Putamen (tissue), 1 donor: Measurements from ENCODE around the gene ADAMTS6.
"Not testable (repeated sequence)": the region's sequence is repeated elsewhere in the genome, so short reads cannot be mapped to it uniquely, and the experiment has no call there.

ENCODE experiments used
- DNase-seq: peaks from one replicate; pipeline ENCODE4 v3.0.0-alpha.2; 2016; ENCODE audit warnings: low spot score

The ADAMTS6 gene

DNA sequence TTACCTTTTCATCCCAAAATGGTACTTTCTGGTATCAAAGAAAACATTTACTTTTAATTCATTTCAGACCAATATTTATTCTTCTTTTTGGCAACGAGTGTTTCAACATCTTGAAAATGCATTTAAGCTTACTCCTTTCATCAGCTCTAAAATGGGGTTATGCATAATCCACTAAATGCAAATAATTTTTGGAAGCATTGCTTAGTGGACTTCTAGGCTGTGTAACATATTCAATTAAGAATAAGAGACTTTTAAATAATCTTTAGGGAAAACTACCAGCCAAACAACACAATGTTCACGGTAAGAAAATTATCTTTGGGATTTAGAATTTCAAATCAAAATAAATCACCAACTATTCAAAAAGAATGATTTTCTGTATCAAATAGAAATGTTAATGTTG lies 118.2 kb downstream of the ADAMTS6 start:
- no peak for DNase-seq

DNA sequence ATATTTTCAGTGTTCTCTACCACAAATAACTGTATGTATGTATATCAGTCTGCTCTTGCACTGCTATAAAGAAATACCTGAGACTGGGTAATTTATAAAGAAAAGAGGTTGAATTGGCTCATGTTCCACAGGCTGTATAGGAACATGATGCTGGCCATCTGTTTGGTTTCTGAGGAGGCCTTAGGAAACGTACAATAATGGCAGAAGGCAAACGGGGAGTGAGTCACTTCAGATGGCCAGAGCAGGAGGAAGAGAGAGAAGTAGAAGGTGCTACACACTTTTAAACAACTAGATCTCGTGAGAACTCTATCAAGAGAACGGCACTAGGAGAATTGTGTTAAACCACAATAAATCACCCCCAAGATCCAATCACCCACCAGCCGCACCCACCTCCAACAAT lies 121.7 kb downstream of the ADAMTS6 start:
- DNase-seq = no peak

DNA sequence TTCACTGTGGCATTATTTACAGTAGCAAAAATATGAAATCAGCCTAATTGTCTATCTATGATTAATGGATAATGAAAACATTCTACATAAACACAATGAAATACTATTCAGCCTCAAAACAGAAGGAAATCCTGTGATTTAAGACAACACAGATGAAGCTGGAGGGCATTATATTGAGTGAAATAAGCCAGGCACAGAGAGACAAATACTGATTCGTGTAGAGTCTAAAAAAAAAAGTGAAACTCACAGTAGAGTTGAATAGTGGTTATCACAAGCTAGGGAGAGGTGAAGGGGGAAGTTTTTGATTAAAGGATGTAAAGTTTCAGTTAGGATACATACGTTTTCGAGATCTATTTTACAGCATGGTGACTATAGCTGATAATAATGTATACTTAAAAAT lies 122.2 kb downstream of the ADAMTS6 start:
- DNase-seq = no peak

DNA sequence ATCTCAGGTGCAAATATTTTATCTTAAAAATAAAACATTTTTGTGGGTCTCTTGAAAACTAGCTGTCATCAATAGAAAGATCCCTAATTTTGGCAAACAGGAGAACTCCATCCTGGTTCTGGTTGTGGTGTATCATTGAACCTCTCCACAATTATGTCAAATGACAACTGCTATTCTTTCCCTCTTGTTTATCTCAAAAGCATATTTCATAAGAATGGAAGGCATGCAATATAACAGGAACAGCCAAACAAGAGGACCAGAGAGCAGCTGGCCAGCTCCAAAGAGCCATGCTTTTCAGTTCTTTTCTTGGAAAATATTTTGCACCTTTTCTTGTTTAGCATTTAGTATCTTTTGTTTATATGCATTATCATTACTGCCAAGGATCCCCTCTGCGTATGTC lies 125.4 kb downstream of the ADAMTS6 start:
- no peak for DNase-seq

DNA sequence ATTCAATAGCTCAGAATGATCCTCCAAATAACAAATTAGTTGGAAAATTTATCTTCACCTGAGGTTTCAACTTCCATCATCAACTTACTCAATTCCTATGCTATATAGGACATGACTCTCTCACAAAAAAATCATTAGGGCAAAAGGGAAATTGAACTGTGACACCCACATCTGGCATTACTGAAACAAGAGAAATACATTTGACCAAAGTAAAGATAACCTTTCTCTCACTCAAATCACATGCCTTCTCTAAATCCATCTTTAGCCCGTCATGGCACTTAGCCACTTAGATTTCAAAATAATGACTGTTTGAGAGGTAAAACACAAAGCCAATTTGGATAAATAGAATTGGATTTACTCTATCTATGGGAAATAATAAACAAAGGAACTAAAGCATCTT lies 126.4 kb downstream of the ADAMTS6 start:
- no peak for DNase-seq

DNA sequence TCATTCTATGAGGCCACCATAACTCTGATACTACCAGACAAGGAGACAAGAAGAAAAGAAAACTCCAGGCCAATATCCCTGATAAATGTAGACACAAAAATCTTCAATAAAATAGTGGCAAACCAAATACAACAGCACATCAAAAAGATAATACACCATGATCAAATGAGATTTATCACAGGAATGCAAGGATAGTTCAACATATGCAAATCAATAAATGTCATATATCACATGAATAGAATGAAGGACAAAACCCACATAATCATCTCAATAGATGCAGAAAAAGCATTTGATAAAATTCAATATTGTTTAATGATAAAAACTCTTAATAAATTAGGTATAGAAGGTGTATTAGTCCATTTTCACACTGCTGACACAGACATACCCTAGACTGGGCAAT lies 139.9 kb downstream of the ADAMTS6 start:
- no peak for DNase-seq

DNA sequence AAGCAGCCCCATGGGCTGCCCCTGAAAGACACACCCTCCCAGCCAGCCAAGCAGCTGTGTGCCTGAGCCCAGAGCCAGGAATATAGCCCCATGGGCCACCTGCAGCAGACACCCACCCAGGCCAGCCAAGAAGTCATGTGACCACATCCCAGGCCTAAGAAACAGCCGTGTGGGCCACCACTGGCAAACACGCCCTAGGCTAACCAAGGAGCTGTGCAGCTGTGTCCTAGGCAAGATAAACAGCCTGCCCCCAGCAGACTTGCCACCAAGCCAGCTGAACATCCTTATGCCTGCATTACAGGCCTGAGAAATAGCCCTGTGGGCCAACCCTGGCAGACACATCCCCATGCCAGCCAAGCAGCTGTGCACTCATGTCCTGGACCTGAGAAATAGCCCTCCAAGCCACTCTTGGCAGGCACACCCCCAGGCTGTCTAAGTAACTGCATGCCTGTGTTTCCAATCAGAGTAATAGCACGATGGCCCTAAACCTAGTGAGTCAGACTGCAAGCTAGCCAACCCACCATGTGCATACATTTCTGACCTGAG lies 143.0 kb downstream of the ADAMTS6 start:
- no peak for DNase-seq

DNA sequence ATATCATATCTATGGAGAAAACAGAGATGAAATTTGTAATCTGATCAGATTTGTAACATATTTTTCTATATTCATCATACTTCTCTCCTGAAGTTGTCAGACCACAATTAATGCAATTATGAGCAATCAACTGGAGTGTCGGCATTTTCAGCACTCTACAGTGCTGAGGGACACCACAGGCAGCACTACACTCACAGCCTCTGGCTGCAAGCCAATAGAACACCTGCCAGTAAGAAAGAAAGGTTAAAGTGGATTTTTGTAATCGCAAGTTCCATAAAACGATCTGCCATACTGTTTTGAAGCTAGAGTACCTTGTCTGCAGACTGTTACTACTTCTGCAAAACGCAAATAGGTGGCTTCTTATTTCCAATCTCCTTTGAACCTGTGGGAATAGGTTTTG lies 147.6 kb downstream of the ADAMTS6 start:
- no peak for DNase-seq

DNA sequence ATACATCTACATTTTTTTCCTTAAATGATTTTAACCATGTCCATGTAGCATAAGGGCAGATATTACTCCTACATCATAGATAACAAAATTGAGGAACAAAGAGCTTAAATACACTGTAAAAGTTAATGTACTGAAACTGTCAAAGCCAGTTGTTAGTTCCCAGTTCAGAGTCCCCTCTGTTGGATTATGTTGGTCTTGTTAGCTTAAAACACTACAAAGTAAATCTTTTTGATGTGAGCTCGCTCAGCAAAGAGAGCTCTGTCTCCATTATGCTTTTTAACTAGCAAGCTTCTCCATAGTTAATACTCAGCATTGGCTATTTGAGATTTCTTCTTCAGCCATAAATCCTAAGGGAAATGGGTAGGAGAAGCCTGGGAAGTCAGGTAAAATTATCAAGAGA lies 149.1 kb downstream of the ADAMTS6 start:
- no peak for DNase-seq

DNA sequence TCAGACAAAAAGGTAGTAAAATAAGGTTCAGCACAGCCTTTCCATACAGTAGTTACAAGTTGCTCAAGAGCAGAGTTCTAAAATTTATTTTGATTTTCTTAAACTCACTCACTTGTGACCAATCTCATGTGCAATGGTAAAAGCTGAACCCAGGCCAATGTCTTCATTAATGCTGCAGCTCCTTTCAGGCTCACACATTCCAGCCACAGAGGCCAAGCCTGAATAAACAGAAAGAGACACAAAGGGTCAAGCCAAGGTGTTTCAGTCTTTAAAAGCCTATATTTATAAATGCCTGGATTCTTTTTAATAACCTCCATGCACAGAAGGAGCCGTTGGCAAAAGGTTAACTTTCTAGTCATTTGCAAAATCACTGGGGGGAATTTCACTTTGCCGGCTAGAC lies 152.5 kb downstream of the ADAMTS6 start:
- DNase-seq = no peak

DNA sequence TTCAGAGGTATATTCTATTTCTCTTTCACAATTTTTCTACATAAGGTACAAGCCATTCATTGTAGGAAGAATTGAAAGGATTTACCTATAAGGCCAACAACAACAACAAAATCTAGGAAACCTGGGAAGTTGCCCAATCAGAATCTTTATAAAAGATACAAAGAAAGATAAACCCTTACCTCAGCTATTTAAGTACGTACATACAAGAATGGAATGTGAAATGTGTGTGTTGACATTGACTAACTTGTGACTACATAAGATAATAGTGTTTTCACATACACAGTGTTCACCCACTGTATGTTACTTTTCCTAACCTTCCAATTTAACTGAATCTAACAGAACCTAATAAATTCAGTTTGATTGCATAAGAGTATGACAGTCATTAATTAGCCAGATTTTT lies 154.1 kb downstream of the ADAMTS6 start:
- no peak for DNase-seq

DNA sequence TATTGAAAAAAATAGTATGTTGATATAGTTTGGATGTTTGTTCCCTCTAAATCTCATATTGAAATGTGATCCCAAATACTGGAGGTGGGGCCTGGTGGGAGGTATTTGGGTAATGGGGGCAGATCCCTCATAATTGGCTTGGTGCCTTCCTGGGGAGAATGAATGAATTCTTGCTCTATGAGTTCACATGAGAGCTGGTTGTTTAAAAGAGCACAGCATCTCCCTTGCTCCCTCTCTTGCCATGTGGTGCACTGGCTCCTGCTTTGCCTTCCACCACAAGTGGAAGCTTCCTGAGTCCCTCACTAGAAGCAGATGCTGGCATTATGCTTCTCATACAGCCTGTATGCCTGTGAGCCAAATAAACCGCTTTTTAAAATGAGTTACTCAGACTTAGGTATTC lies 154.8 kb downstream of the ADAMTS6 start:
- DNase-seq = no peak

DNA sequence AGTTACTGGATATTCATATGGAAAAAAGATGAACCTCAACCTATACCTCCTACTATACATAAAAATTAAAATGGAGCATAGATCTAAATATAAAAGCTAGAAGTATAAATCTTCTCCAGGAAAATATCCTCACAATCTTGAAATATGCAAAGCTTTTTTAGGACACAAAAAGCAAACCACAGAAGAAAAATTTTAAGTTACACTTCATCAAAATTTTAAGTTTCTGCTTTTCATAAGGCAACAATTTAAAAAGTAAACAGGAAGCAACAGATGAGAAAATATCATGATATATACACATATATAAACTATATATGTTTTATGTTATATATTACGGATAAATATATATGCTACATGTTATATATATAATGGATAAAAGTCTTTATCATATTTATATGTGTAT lies 157.5 kb downstream of the ADAMTS6 start:
- DNase-seq = no peak

DNA sequence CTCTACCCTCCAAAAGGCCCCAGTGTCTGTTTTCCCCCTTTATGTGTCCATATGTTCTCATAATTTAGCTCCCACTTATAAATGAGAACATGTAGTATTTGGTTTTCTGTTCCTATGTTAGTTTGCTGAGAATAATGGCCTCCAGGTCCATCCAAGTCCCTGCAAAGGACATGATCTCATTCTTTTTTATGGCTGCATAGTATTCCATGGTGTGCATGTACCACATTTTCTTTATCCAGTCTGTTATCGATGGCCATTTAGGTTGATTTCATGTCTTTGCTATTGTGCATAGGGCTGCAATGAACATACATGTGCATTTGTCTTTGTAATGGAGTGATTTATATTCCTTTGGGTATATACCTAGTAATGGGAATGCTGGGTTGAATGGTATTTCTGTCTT lies 161.0 kb downstream of the ADAMTS6 start:
- not testable (repeated sequence) for DNase-seq

DNA sequence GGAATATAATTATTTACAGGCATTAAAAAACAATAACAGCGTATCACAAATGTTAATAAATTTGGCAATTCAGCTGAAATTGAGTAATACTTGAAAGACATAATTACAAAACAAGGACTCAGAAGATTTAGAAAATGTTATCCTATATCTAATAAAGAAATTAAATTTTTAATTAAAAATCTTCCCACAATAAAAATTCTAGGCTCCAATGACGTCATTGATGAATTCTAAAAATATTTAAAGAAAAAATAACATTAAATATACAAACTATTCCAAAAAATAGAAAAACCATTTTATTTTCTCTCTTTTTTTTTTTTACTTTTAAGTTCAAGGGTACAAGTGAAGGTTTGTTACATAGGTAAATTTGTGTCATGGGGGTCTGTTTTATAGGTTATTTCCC lies 161.5 kb downstream of the ADAMTS6 start:
- no peak for DNase-seq

DNA sequence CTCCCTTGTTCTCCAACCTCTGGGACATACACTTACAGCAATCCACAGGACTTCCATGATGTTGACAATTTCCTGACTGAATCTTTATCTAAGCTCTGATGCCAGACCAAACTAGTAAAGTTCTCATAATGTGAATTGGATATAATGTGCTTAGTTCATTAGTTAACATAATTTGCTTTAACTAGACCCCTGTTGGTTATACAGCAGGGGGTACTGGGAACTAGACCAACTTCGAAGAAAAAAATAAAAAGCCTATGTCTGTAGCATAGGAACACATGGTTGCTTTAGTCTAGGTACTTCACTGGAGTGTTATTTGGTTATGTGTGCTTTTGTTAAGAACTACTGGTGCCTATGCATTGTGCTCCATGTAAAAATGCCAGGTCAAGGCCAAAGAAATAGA lies 173.8 kb downstream of the ADAMTS6 start:
- no peak for DNase-seq

DNA sequence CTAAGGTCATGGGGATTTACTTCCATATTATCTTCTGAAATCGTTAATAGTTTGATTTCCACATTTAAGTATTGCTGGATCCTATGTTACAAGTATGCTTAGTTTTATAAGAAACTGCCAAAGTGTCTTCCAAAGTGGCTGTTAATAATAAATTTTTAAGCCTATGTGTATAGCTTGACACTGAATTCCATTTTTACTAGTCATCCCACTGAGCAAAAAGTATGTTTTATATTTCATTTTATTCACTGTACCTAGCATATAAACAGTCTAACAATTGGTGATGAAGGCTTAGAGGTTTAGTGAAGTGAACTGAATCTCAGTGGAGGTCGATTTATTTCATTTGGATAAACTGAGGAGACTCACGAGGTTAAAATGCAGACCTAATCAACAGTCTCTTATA lies 174.6 kb downstream of the ADAMTS6 start:
- no peak for DNase-seq

DNA sequence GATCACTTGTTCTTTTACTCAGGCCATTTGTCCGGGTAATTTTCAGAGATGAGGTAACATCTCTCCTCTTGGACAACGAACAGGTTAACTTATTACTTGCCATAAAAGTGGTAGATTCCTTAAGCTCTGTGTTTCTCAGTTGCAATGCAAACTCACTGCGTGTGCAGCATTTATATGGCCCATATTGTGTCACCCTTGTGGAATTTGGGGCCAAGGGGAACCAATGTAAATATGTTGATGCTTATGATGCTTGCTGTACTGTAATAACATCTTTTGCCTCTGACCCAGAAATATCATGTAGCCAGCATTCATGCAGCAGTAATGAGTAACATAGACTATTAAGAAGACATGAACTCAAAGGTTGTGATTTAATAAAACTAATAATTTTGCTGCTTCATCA lies 175.8 kb downstream of the ADAMTS6 start:
- DNase-seq = no peak

DNA sequence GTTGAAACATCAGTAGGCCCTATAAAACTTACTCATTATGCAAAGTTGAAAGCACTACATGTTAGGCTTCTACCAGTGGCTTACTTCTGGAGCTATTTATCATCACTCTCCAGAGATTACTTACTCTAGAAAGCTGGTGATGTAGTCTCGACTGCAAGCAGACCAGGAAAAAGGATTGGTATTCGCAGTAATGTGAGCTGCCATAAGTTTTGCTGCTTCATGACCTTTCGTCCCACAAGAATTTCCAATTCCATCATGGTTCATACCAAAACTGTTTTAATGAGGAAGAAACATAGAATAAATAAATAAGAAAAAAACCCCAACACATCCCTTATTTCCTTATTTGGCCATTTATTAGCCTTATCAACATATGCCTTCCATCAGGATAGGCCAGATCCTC lies 181.9 kb downstream of the ADAMTS6 start:
- no peak for DNase-seq

DNA sequence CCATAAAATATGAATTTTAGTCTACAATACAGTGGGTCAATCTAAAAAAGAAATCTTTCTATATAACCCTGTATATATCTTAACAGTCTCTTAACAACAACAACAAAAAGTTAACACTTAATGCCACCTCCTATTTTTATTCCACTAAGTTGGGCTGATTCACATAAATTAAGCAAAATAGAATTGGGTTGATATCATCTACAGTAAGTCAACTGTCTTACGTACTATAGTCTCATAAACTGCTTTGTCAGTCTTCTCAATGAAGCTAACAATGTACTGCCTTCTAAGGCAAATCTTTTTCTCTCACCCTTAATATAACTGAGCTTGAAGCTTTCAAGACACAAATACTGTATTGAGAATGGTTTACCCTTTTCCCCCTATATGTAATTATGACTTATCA lies 185.7 kb downstream of the ADAMTS6 start:
- no peak for DNase-seq

DNA sequence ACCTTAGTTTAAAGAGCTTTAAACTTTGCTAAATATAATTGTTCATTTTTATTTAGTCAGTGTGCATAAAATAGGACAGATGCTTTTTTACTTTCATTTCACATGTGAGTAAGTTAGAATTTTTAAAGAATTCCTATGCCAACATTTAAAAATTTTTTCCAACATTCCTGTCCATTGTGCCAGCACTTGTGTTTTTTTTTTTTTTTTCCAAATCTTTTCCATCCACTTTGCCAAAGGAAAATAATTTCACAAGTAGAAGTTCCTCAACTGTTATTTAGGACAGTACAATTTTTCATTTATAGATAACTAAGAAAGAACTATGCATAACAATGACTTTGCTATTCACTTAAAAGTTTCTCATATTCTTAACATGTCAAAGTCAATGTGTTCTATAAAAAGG lies 189.5 kb downstream of the ADAMTS6 start:
- DNase-seq = no peak

DNA sequence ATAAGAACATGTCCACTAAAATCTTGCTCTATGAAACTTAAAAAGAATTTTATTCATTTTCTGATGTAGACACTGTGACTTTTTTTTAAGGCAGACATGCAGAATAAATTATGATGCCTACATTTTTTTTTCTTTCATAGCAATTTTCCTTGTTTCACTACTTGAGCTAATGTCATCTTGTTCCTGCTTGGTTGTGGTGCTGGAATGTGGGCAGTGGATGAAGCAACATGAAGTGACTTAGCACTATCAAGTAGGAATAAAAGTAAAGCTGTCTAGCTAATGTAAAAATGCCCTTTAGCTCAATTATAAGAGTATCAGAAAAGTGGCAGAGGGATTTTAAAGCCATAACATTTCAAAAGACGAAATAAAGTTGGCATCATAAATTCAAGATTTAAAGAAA lies 191.0 kb downstream of the ADAMTS6 start:
- no peak for DNase-seq

DNA sequence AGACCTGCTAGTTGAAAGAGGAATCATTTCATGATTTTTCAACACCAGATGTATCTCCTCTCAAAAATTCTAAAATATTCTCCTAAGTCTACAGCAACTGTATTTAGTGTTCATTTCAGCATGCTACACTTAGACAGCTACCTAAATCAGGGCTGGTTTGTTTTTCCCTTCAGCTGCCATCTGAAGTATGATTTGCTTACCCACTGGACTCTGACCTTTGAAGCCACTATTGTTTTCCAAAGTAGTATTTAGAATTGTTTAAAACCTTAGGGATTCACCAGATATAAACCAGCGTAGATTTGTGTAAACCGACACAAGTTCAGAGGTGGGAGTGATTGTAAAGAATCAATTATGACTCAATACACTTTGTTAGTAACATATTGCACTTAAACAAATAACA lies 193.1 kb downstream of the ADAMTS6 start:
- no peak for DNase-seq

DNA sequence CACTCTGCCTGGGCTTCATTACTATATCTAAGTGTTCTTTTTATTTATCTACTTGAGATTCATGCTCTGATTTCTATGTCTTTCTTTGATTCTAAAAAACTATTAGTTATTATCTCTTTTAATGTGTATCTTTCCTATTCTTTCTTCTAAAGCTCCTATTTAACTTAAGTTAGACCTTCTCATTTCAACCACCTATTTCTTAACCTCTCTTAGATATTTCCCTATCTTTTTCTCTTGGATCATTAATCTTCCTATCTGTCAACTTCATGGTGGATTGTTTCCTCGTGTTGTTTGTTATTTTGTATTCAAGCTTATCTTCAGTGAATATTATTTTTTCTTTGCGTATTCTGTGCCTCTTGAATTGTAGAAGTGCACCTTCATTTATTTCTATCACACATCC lies 202.1 kb downstream of the ADAMTS6 start:
- no peak for DNase-seq
